NCI-H1417 (cell line): Measurements from ENCODE around the gene FAM9B.
A peak's percentile ranks its signal among the peaks of the same experiment; 100 is the strongest.
"Not testable (repeated sequence)": the region's sequence is repeated elsewhere in the genome, so short reads cannot be mapped to it uniquely, and the experiment has no call there.

Experiments
- DNase-seq, 3 experiments: peaks; one replicate each; lab custom pipeline; 2025; lab: John Stamatoyannopoulos, UW

Gene FAM9B

DNA sequence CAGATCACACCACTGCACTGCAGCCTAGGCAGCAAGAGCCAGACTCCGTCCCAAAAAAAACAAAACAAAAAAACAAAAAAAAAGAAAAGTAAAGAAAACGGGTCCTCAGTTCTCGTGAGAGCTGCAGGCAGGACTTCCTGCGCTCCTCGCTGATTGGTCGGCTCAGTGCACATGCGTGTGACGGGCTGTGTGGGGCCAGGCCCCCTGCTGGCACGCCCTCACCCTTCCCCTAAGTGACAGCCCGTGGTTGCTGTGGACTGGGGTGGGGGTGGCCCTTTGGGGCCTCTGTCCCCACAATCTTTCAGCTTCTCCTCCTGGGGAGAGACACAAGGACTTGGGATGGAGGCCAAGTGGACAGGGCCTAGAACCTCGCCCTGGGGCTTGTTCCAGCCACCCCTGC, at the start of gene FAM9B:
TSS of gene FAM9B (minus strand) at position 139 of the 400 bp plus-strand sequence. CDS start 1,141 bp downstream, outside the sequence.
- no peak for DNase-seq

- DNase-seq, result no peak
Observed at GRCh38 chrX:9081271-9081670, 47.3 kb upstream of the FAM9B start.

- no peak for DNase-seq
Observed at GRCh38 chrX:9074326-9074725, 40.4 kb upstream of the FAM9B start.

DNA sequence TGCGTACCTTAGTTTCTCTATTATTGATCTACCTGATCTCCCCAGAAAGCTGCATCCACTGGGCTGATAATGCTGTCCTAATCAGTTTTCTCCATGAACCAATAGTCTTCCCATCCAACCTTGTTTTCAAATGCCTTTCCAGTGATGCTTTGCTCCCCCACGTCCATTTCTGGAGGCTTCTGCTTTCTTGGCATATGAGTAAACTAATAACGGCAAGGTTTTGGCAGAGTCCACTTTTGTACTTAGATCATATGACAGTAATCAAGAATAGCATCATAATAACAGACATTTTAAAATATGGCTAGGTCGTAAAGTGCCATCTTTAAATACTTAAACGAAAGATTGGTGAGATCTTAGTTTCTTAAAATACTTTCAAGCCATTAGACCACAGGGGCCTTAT, 38.4 kb upstream of the FAM9B start:
- DNase-seq, result no peak

DNA sequence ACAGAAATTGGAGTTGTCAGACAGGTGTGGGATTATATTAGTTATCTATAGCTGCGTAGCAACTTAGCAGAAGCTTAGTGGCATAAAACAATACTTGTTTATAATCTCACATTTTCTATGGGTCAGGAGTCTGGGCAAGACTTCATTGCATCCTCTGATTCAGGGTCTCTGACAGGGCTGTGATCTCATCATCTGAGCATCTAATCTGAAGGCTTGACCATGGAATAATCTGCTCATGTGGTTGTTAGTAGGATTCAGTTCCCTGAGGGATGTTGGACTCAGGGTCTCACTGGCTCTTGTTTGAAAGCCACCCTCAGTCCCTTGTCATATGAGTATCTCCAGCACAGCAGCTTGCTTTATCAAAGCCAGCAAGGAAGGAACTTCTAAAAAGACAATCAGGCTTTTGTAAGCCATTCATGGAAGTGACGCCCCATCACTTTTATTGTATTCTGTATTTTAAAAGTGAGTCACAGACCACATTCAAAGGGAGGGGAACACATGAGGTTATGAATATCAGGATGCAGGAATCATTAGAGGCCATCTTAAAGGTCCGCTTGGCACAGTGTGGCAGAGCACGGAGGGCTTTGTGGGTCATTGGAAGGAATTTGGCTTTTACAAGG, 37.2 kb upstream of the FAM9B start:
- no peak for DNase-seq

DNA sequence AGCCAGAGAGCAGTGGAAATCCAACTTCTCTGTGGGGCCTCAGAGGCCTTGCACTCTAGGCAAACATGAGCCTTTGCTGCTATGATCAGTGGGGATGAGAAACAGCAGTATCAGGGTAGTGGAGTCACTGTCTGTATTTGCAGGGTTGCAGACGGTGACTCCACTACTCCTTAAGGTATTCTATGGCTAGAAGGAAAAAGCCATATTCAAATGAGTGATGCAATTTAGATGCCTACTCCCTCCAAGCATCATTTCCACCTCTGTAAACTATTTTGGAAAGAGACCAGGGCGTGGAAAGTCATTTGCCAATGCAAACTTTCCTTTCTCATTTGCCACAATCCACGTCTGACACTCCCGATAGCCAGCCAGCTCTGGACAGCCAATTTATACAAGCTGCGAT, 35.6 kb upstream of the FAM9B start:
- no peak for DNase-seq

GRCh38 chrX:9064694-9065093, 30.8 kb upstream of the FAM9B start:
- no peak for DNase-seq

GRCh38 chrX:9062641-9063040, 28.7 kb upstream of the FAM9B start:
- peak in 1 of 3 experiments; percentile 16 for DNase-seq

DNA sequence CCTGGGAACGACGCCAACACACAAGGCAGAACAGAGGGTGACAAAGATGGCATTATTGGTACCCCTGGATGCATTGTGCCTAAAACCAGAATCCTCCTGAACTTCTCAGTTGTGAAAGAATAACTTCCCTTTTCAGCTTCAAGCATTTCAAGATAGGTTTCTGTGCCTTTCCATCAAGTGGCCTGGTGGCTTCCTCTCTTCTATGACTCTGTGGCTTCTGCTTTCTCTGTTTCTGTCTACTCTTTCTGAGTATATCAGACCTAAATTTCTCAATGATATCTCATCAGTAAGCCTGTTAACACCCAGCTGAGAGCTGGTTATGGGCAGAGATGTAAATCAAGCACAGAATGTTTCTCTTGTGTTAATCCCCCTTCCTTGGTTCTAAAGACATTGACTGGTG, 21.4 kb upstream of the FAM9B start:
- DNase-seq, result no peak

DNA sequence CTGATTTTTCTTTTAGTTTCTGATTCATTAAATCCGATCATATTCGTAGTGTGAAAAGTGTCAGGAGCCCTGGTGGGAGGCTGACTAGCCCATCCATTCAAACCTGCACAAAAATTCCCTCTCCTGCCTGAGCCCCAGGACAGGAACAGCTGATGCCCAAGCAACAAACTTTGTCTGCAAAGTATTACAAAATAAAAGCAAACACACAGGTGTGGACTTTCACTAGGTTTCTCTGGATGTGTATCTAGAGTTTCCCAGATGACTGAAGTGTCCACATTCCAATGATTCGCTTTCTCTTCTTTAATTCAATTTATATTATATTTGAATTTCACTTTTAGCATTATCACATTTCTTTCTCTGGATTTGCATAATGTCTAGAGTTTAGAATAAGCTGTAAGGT, 18.2 kb upstream of the FAM9B start:
- no peak for DNase-seq

GRCh38 chrX:9050331-9050730, 16.4 kb upstream of the FAM9B start:
- no peak for DNase-seq

- no peak for DNase-seq
Observed at GRCh38 chrX:9048801-9049200, 14.9 kb upstream of the FAM9B start.

GRCh38 chrX:9038244-9038643, 4.3 kb upstream of the FAM9B start:
- DNase-seq, result no peak

- DNase-seq, result no peak
Observed at GRCh38 chrX:9037296-9037695, 3.4 kb upstream of the FAM9B start.

DNA sequence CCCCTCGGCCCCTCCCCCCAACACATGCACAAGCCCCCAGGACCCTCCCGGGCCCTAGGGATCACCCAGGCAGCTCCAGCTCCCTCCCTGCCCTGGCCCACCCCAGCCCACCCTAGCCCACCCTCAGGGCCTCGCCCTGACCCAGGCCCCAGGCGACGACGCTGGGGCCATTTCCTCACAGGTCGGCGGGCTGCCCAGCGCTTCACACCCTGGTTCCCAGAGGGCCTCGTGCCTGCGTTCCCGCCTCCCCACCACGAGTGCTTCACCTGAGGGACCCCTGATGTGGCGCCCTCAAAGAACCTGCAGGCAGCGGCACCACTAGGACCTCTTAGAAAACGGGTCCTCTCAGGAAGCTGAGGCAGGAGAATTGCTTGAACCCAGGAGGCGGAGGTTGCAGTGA, 341 bp downstream of the FAM9B start:
- DNase-seq, result no peak

DNA sequence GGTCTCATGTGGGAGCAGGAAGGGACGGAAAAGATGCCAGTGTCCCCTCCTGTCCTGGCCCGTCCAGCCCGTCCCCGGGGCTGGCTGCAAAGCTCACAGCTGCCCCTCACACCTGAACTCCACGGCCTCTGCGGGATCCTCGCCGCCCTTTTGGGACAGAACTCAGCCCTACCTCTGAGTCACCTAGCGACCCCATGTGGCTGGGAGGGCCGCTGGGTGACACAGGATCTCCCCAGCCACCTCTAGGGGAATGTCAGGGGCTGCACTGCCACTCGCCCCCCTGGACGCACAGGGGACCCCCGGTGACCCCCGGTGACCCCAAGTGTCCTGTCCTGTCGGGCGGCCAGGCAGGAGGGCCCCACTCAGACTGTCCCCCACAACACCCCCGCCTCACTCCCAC, 748 bp downstream of the FAM9B start:
- DNase-seq, result no peak

DNA sequence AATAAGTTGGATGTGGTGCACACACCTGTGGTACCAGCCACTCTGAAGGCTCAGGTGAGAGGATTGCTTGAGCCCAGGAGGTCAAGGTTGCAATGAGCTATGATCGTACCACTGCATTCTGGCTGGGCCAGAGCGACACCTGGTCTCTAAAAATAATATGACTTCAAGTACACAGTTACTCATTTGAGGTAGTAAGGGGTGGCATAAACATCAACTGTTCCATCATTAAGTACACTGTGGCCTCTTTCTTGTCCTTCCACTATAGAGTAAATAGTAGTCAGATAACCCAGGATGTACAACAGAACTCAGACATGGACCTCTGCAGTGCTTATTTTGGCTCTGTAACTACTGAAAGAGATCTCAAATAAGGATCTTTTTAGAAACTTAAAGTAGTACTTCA, 10.6 kb downstream of the FAM9B start:
- no peak for DNase-seq

DNA sequence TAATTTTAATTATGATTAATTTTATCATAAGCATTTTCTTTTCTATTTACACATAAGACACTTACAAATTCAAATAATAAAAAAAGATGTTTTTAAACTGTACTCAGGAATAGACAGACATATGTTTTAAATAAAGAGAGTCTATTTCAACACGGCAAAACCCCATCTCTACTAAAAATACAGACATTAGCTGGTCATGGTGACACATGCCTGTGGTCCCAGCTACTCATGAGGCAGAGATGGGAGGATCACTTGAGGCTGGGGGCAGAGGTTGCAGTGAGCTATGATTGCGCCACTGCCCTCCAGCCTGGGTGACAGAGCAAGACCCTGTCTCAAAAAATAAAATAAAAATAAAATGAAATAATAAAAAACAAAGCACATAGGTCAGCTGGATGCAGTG, 14.8 kb downstream of the FAM9B start:
- DNase-seq, result no peak

- not testable (repeated sequence) for DNase-seq
Observed at GRCh38 chrX:9018332-9018731, 15.6 kb downstream of the FAM9B start.

DNA sequence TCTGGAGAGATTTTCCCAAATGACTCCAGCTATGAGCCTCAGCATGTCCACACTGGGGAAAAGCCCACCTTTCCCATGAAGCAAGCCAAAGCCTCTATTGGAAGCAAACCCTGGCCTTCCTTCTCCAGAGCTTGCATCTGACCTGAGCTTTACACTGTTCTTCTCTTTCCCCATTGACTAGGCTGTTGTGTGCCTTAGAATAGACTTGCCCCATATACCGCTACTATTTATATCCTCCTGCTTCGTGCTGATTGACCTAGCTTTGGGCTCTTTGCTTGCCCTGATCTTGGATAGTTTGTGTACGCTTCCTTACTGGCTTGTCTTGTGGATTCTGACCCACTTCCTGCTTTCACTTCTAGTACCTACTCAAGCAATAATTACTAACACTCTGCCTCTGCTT, 30.9 kb downstream of the FAM9B start:
- DNase-seq, result no peak

- DNase-seq, result no peak
Observed at GRCh38 chrX:8988446-8988845, 45.5 kb downstream of the FAM9B start.

DNA sequence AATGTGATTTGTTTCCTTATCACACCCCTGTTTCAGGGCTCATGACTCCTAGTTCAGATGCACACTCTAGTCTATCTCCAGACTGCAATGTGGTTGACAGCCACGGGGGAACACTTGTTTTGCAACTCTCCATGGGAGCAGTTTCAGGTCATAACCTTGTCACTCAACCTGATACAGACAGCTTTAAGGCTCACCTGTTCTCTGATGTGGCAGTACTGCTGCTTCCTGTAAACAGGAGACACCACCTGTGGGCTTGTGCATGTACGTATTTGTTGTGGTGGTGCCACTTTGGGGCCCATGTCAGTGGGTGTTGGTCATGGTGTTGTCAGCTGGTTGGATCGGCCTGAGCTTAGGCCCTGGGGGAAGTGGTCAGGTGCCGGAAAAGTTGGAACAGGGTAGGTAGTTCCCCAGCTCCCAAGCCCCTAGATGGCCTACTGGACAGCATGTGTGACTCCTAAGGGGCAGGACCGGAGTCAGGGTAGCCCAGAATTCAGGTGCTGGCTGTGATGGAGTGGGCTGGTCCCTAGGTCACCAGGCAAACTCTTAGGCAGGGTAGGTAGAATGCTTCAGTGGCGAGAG, 46.2 kb downstream of the FAM9B start:
- peak in 1 of 3 experiments; percentile 47 for DNase-seq

DNA sequence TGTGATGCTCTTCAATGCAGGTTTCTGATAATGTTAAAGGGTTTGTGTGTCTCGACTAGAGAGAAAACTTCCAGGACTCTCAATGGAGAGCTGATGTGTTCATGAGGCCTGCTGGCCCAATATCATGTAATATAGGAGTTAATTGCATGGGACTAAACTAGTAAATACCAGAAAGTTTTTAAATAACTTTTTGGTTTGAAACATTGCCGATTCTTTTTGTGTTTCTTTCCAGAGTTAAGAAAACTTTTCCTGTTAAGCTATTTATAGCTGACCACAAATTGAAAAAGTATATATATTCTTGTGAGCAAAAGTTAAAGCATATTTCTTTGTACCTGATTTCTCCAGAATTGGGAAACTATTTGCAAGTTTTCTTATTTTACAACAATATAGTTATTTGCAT, 49.7 kb downstream of the FAM9B start:
- no peak for DNase-seq

- DNase-seq, result peak in 2 of 3 experiments; percentile 15 to 37
Observed at GRCh38 chrX:8981723-8982122, 52.2 kb downstream of the FAM9B start.
